HepG2 (cell line): ENCODE results near the gene RTEL1.

Experiments used
- AGO2 ChIP-seq: fragments of 200-400 bp; formaldehyde crosslinking; optimal IDR thresholded peaks from 2 replicates; pipeline ENCODE3; 2017; ENCODE audit warnings: mild to moderate bottlenecking, low read depth, low read length, moderate library complexity
- CENPT ChIP-seq: sonication (generic); formaldehyde crosslinking; IDR thresholded peaks from 2 replicates; pipeline ENCODE4 v1.8.0; 2022; ENCODE audit warnings: low read depth, mild to moderate bottlenecking, moderate library complexity, missing genetic modification reagents
- EP300 ChIP-seq, 3 experiments: sonication (generic) in 1 of 3; formaldehyde crosslinking in 1 of 3; IDR thresholded peaks; 2 replicates each; pipeline versions ENCODE4 v1.5.1 to v1.6.1; 2011 to 2020; ENCODE audit warnings: low read depth in 2 of 3, low read length in 2 of 3, borderline replicate concordance in 1 of 3, improper control_type of control experiment in 1 of 3, mild to moderate bottlenecking in 1 of 3, missing genetic modification reagents in 1 of 3, moderate library complexity in 1 of 3
- EZH2 ChIP-seq: conservative IDR thresholded peaks from 2 replicates; pipeline ENCODE4 v1.6.1; 2012; ENCODE audit warnings: mild to moderate bottlenecking, low read depth, low read length, moderate library complexity
- JUNB ChIP-seq: sonication (generic); formaldehyde crosslinking; IDR thresholded peaks from 2 replicates; pipeline ENCODE4 v1.8.0; 2022; ENCODE audit warnings: missing genetic modification reagents, mild to moderate bottlenecking, borderline replicate concordance
- MAX ChIP-seq: IDR thresholded peaks from 2 replicates; pipeline ENCODE4 v1.6.1; 2012; ENCODE audit warnings: inconsistent platforms
- NR2C2 ChIP-seq: sonication (generic); formaldehyde crosslinking; IDR thresholded peaks from 2 replicates; pipeline ENCODE4 v1.4.0; 2020; ENCODE audit warnings: missing genetic modification reagents, mild to moderate bottlenecking, moderate library complexity, borderline replicate concordance
- PCBP1 ChIP-seq: fragments of 200-400 bp; formaldehyde crosslinking; IDR thresholded peaks from 2 replicates; pipeline ENCODE4 v1.6.1; 2017; ENCODE audit warnings: mild to moderate bottlenecking, low read depth, low read length, borderline replicate concordance
- POLR2A ChIP-seq, 2 experiments: IDR thresholded peaks; 2 replicates each; pipeline ENCODE4 v1.6.1; 2011; ENCODE audit warnings: low read depth in 2 of 2, low read length in 2 of 2, mild to moderate bottlenecking in 1 of 2, moderate library complexity in 1 of 2; ENCODE audit not compliant: insufficient read depth in 1 of 2
- POLR2AphosphoS5 ChIP-seq: IDR thresholded peaks from 2 replicates; pipeline ENCODE4 v1.6.1; 2012; ENCODE audit warnings: low read depth, low read length
- TBL1XR1 ChIP-seq: fragments of 150-350 bp; IDR thresholded peaks from 2 replicates; pipeline ENCODE4 v1.6.1; 2014; ENCODE audit warnings: borderline replicate concordance, low read length; ENCODE audit not compliant: partially characterized antibody
- ZNF644 ChIP-seq: IDR thresholded peaks from 2 replicates; pipeline ENCODE4 v1.6.1; 2016; ENCODE audit warnings: low read depth
- TF ChIP-seq, protein P1 (sequence below): sonication (generic); formaldehyde crosslinking; IDR thresholded peaks from 2 replicates; pipeline ENCODE4 v1.4.0; 2020; ENCODE audit warnings: missing genetic modification reagents
- TF ChIP-seq, protein P2 (sequence below): IDR thresholded peaks from 2 replicates; pipeline ENCODE4 v1.6.1; 2016

DNA sequence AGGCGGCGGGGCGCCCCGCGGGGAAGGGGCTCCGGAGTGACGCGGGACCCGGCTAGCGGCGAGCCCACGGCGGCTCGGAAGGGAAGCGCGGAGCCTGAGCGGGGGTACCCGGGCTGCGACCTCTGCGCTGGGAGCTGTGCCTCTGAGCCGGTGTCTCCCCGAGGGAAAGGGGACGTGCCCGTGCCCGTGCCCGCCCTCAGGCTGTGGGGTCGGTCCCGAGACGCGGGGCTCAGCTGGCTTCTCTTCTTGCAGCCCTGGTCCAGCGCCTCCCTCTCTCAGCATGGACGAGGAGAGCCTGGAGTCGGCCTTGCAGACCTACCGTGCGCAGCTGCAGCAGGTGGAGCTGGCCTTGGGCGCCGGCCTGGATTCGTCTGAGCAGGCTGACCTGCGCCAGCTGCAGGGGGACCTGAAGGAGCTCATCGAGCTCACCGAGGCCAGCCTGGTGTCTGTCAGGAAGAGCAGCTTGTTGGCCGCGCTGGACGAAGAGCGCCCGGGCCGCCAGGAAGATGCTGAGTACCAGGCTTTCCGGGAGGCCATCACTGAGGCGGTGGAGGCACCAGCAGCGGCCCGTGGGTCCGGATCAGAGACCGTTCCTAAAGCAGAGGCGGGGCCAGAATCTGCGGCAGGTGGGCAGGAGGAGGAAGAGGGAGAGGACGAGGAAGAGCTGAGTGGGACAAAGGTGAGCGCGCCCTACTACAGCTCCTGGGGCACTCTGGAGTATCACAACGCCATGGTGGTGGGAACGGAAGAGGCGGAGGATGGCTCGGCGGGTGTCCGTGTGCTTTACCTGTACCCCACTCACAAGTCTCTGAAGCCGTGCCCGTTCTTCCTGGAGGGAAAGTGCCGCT is 50.4 kb downstream of the RTEL1 start:
- no peak for TF ChIP-seq POLR2A (IDR thresholded peaks at IDR 0.05; ENCODE audit: insufficient read depth in 1 of 2, low read depth in 2 of 2, low read length in 2 of 2)
- no peak for TF ChIP-seq NR2C2 (CRISPR knock-in tag)
- TF ChIP-seq POLR2AphosphoS5 = no peak
- TF ChIP-seq EZH2 = no peak
- TF ChIP-seq PCBP1 = no peak
- TF ChIP-seq MAX = no peak
- TF ChIP-seq, protein P1, sequence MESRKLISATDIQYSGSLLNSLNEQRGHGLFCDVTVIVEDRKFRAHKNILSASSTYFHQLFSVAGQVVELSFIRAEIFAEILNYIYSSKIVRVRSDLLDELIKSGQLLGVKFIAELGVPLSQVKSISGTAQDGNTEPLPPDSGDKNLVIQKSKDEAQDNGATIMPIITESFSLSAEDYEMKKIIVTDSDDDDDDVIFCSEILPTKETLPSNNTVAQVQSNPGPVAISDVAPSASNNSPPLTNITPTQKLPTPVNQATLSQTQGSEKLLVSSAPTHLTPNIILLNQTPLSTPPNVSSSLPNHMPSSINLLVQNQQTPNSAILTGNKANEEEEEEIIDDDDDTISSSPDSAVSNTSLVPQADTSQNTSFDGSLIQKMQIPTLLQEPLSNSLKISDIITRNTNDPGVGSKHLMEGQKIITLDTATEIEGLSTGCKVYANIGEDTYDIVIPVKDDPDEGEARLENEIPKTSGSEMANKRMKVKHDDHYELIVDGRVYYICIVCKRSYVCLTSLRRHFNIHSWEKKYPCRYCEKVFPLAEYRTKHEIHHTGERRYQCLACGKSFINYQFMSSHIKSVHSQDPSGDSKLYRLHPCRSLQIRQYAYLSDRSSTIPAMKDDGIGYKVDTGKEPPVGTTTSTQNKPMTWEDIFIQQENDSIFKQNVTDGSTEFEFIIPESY (CRISPR knock-in tag) = no peak
- TF ChIP-seq AGO2 = peak; percentile 35
- no peak for TF ChIP-seq JUNB (CRISPR knock-in tag)
- no peak for TF ChIP-seq TBL1XR1
- no peak for TF ChIP-seq EP300 (IDR thresholded peaks at IDR 0.05; ENCODE audit: low read depth in 2 of 2, low read length in 2 of 2)
- TF ChIP-seq EP300 (CRISPR knock-in tag; IDR thresholded peaks at IDR 0.05; ENCODE audit: borderline replicate concordance) = no peak
- TF ChIP-seq, protein P2, sequence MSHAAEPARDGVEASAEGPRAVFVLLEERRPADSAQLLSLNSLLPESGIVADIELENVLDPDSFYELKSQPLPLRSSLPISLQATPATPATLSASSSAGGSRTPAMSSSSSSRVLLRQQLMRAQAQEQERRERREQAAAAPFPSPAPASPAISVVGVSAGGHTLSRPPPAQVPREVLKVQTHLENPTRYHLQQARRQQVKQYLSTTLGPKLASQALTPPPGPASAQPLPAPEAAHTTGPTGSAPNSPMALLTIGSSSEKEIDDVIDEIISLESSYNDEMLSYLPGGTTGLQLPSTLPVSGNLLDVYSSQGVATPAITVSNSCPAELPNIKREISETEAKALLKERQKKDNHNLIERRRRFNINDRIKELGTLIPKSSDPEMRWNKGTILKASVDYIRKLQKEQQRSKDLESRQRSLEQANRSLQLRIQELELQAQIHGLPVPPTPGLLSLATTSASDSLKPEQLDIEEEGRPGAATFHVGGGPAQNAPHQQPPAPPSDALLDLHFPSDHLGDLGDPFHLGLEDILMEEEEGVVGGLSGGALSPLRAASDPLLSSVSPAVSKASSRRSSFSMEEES (CRISPR knock-in tag) = no peak
- TF ChIP-seq CENPT = no peak
- TF ChIP-seq ZNF644 (CRISPR knock-in tag) = no peak
